HCT116 (cell line): Measurements from ENCODE around the gene EXOC4. TPM values are rescaled to one million over a fixed set of nuclear protein-coding genes. Genes with fewer than 3 reads are reported as not detected.

Experiments
- ATAC-seq: fragments of 200-7000 bp; cut with Tn5 transposase; 2 replicates; pipeline ENCODE4 v1.9.1; 2020; ENCODE audit warnings: mild to moderate bottlenecking, moderate library complexity
- BruUV-seq: library from RNA; stranded (reverse); fragments of 400-500 nt; replicated peaks from 2 replicates; lab custom pipeline; 2021; lab: Mats Ljungman, UMichigan
- CTCF ChIA-PET: fragments of 300-600 bp; sonication (Branson Sonifier 250); formaldehyde crosslinking; loops from one replicate; lab custom pipeline; 2021; ENCODE audit warnings: antibody characterized with exemption; lab: Charles Lee
- POLR2A ChIA-PET: fragments of 300-600, 350-600 bp; sonication (Branson Sonifier 250); formaldehyde crosslinking; loops from one replicate; lab custom pipeline; 2021; ENCODE audit warnings: antibody characterized with exemption; lab: Charles Lee
- RAD21 ChIA-PET, 2 experiments: fragments of 300-600 bp; sonication (Branson Sonifier 250); formaldehyde crosslinking; loops; one replicate each; lab custom pipeline; 2023; ENCODE audit warnings: low total read pairs in 2 of 2; ENCODE audit not compliant: uncharacterized antibody in 2 of 2, unreplicated experiment in 2 of 2, low non-redundant PET in 1 of 2; lab: Charles Lee
- DNase-seq: peaks from one replicate; pipeline ENCODE4 v3.0.0-alpha.2; 2010; ENCODE audit warnings: low read depth, low spot score
- H2AFZ ChIP-seq: fragments of 200-600 bp; shearing (Covaris generic), sonication (generic); 2 replicates; pipeline ENCODE4 v1.6.1; 2017; ENCODE audit warnings: low read depth, mixed run types, mixed read lengths, antibody characterized with exemption, low read length; ENCODE audit not compliant: poor library complexity, severe bottlenecking
- H3K27ac ChIP-seq: 2 replicates; pipeline ENCODE4 v1.5.1; 2012; ENCODE audit warnings: low read depth, low read length
- H3K27me3 ChIP-seq: fragments of 200-600 bp; sonication (generic); 2 replicates; pipeline ENCODE4 v1.6.1; 2016; ENCODE audit warnings: mixed run types, low read length, mixed read lengths; ENCODE audit not compliant: insufficient read depth
- H3K36me3 ChIP-seq, 2 experiments: fragments of 200-500 bp in 1 of 2; fragments of 200-600 bp in 1 of 2; sonication (Bioruptor generic) in 1 of 2; sonication (generic) in 1 of 2; 2 replicates each; pipeline versions ENCODE4 v1.5.1 to v1.6.1; 2014 to 2016; ENCODE audit warnings: low read length in 2 of 2, inconsistent platforms in 1 of 2, mixed read lengths in 1 of 2, mixed run types in 1 of 2; ENCODE audit not compliant: insufficient read depth in 2 of 2, control insufficient read depth in 1 of 2
- H3K4me1 ChIP-seq, 2 experiments: fragments of 200-600 bp in 1 of 2; sonication (generic) in 1 of 2; 2 replicates each; pipeline versions ENCODE4 v1.5.1 to v1.6.1; 2012 to 2017; ENCODE audit warnings: low read length in 2 of 2, inconsistent platforms in 1 of 2, mild to moderate bottlenecking in 1 of 2, mixed read lengths in 1 of 2, mixed run types in 1 of 2, moderate library complexity in 1 of 2; ENCODE audit not compliant: insufficient read depth in 2 of 2, control insufficient read depth in 1 of 2
- H3K4me2 ChIP-seq: fragments of 200-600 bp; sonication (generic); 2 replicates; pipeline ENCODE4 v1.6.1; 2017; ENCODE audit warnings: mixed run types, low read length, mixed read lengths
- H3K4me3 ChIP-seq, 2 experiments: fragments of 200-600 bp in 1 of 2; sonication (generic) in 1 of 2; replicated peaks in 1 of 2; 2 replicates each; pipeline ENCODE4 v1.5.1; 2011 to 2016; ENCODE audit warnings: low read length in 2 of 2, control low read depth in 1 of 2, low read depth in 1 of 2, mild to moderate bottlenecking in 1 of 2, mixed read lengths in 1 of 2, mixed run types in 1 of 2
- H3K79me2 ChIP-seq: fragments of 200-600 bp; sonication (generic); 2 replicates; pipeline ENCODE4 v1.6.1; 2017; ENCODE audit warnings: mild to moderate bottlenecking, mixed run types, low read length, moderate library complexity, mixed read lengths; ENCODE audit not compliant: insufficient read depth
- H3K9ac ChIP-seq: fragments of 200-600 bp; sonication (generic); 2 replicates; pipeline ENCODE4 v1.6.1; 2016; ENCODE audit warnings: low read length, mixed read lengths
- H3K9me2 ChIP-seq: fragments of 200-600 bp; sonication (generic), shearing (Covaris generic); 2 replicates; pipeline ENCODE4 v1.6.1; 2017; ENCODE audit warnings: mixed run types, mild to moderate bottlenecking, moderate library complexity; ENCODE audit not compliant: insufficient read depth
- H3K9me3 ChIP-seq, 2 experiments: fragments of 200-500 bp in 1 of 2; fragments of 200-600 bp in 1 of 2; sonication (Bioruptor generic) in 1 of 2; sonication (generic) in 1 of 2; 2 replicates each; pipeline ENCODE4 v1.6.1; 2014 to 2017; ENCODE audit warnings: low read length in 2 of 2, mixed read lengths in 2 of 2, inconsistent platforms in 1 of 2, low read depth in 1 of 2, mild to moderate bottlenecking in 1 of 2, mixed run types in 1 of 2, moderate library complexity in 1 of 2; ENCODE audit not compliant: control insufficient read depth in 1 of 2, insufficient read depth in 1 of 2
- H4K20me1 ChIP-seq: fragments of 200-600 bp; sonication (generic), shearing (Covaris generic); 2 replicates; pipeline ENCODE4 v1.6.1; 2017; ENCODE audit warnings: mixed run types, mild to moderate bottlenecking, moderate library complexity; ENCODE audit not compliant: insufficient read depth
- CEBPB ChIP-seq: IDR thresholded peaks from 2 replicates; pipeline ENCODE4 v1.6.1; 2012; ENCODE audit warnings: low read depth
- EGR1 ChIP-seq: IDR thresholded peaks from 2 replicates; pipeline ENCODE4 v1.6.1; 2012; ENCODE audit warnings: low read depth
- EZH2 ChIP-seq: fragments of 200-600 bp; sonication (generic); IDR thresholded peaks from 2 replicates; pipeline ENCODE4 v1.6.1; 2017; ENCODE audit warnings: antibody characterized with exemption, mixed run types
- FOSL1 ChIP-seq: IDR thresholded peaks from 2 replicates; pipeline ENCODE4 v1.6.1; 2012; ENCODE audit warnings: low read depth
- JUND ChIP-seq: IDR thresholded peaks from 2 replicates; pipeline ENCODE4 v1.6.1; 2012
- MAX ChIP-seq: IDR thresholded peaks from 2 replicates; pipeline ENCODE4 v1.6.1; 2012
- POLR2AphosphoS5 ChIP-seq: IDR thresholded peaks from 2 replicates; pipeline ENCODE4 v1.6.1; 2011; ENCODE audit warnings: mild to moderate bottlenecking, low read depth, low read length, moderate library complexity
- intact Hi-C: fragments of 100-400 bp; cut with micrococcal nuclease; formaldehyde crosslinking; loops from 2 replicates; pipeline ENCODE4 v1.10.0; 2022
- total RNA-seq: library from RNA; stranded (reverse); gene quantifications from one replicate; pipeline ENCODE4 v1.2.1, GENCODE V29; 2021; ENCODE audit not compliant: unreplicated experiment
- TF ChIP-seq, protein P1 (sequence below), 3 experiments: fragments of 200-600 bp in 1 of 3; sonication (generic) in 1 of 3; IDR thresholded peaks in 2 of 3; conservative IDR thresholded peaks in 1 of 3; 2 replicates each; pipeline ENCODE4 v1.5.1; 2012 to 2017; ENCODE audit warnings: low read depth in 2 of 3, low read length in 2 of 3, antibody characterized with exemption in 1 of 3, borderline replicate concordance in 1 of 3, control low read depth in 1 of 3, mild to moderate bottlenecking in 1 of 3, mixed read lengths in 1 of 3, mixed run types in 1 of 3, moderate library complexity in 1 of 3; ENCODE audit not compliant: insufficient read depth in 1 of 3
- TF ChIP-seq, protein P2 (sequence below): IDR thresholded peaks from 2 replicates; pipeline ENCODE4 v1.6.1; 2012

The EXOC4 gene
- total RNA-seq, 1 experiment from 2014 or later = 40.3 TPM

DNA sequence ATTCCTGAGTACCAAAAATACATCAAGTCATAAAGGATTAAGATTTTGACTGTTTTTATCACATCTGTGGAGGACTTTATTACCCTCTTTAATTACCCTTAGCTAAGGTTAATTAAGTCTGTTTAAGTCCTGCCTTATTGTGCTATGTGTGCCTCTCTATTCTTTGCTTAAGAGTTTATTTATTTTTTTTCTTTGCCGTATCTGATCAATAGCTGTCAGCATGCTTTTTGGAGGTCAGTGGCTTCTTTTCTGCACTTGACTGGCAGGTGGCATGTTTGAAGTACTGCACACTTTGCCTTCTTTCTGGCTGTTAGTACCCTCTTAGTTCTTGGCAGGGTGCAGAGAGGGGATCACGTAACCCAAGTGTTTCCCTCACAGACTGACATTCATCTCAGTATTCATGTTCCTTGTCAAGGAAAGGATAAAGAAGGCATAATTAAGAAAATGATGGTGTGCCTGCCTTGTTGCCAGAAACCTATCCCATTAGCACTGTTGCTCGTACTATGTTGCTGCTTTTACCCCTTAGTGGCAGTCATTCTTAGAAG is 225.8 kb downstream of the EXOC4 start:
- Histone ChIP-seq H3K36me3 (no peaks in the 10 kb centered on the region), H3K79me2 (no peaks in the 10 kb centered on the region), H3K4me1 (no peaks in the 10 kb centered on the region), H3K27me3 (no peaks in the 10 kb centered on the region), H4K20me1 (no peaks in the 10 kb centered on the region), H3K4me3 (no peak overlapping the region), H3K9me3 (no peaks in the 10 kb centered on the region), H3K4me2 (no peak overlapping the region), H2AFZ (no peak overlapping the region), H3K9me2 (no peaks in the 10 kb centered on the region), H3K27ac (no peak overlapping the region), H3K9ac (no peak overlapping the region)
- intact Hi-C loops = no loop called here
- POLR2A ChIA-PET = interaction anchor here (0.9 kb wide), 1 partner anchor 768 kb away, joined by 3 read pairs; no protein-coding TSS in a partner anchor
- no TSS peak for BruUV-seq
- TF ChIP-seq EZH2 (no peak), JUND (no peak), EGR1 (no peak), POLR2AphosphoS5 (no peak), MAX (no peak), FOSL1 (no peak), CEBPB (no peak)
- TF ChIP-seq, protein P1, sequence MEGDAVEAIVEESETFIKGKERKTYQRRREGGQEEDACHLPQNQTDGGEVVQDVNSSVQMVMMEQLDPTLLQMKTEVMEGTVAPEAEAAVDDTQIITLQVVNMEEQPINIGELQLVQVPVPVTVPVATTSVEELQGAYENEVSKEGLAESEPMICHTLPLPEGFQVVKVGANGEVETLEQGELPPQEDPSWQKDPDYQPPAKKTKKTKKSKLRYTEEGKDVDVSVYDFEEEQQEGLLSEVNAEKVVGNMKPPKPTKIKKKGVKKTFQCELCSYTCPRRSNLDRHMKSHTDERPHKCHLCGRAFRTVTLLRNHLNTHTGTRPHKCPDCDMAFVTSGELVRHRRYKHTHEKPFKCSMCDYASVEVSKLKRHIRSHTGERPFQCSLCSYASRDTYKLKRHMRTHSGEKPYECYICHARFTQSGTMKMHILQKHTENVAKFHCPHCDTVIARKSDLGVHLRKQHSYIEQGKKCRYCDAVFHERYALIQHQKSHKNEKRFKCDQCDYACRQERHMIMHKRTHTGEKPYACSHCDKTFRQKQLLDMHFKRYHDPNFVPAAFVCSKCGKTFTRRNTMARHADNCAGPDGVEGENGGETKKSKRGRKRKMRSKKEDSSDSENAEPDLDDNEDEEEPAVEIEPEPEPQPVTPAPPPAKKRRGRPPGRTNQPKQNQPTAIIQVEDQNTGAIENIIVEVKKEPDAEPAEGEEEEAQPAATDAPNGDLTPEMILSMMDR (IDR thresholded peaks at IDR 0.05 in 2 of 3, conservative IDR thresholded peaks at IDR 0.05 in 1 of 3; ENCODE audit: borderline replicate concordance in 1 of 3, insufficient read depth in 1 of 3, low read depth in 2 of 3, low read length in 2 of 3) = no peak
- TF ChIP-seq, protein P2, sequence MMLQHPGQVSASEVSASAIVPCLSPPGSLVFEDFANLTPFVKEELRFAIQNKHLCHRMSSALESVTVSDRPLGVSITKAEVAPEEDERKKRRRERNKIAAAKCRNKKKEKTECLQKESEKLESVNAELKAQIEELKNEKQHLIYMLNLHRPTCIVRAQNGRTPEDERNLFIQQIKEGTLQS = no peak
- no peak for ATAC-seq
- RAD21 ChIA-PET = no interaction called here
- CTCF ChIA-PET = no interaction called here
- no peak for DNase-seq
